ENCODE results near the gene COL18A1.

DNA sequence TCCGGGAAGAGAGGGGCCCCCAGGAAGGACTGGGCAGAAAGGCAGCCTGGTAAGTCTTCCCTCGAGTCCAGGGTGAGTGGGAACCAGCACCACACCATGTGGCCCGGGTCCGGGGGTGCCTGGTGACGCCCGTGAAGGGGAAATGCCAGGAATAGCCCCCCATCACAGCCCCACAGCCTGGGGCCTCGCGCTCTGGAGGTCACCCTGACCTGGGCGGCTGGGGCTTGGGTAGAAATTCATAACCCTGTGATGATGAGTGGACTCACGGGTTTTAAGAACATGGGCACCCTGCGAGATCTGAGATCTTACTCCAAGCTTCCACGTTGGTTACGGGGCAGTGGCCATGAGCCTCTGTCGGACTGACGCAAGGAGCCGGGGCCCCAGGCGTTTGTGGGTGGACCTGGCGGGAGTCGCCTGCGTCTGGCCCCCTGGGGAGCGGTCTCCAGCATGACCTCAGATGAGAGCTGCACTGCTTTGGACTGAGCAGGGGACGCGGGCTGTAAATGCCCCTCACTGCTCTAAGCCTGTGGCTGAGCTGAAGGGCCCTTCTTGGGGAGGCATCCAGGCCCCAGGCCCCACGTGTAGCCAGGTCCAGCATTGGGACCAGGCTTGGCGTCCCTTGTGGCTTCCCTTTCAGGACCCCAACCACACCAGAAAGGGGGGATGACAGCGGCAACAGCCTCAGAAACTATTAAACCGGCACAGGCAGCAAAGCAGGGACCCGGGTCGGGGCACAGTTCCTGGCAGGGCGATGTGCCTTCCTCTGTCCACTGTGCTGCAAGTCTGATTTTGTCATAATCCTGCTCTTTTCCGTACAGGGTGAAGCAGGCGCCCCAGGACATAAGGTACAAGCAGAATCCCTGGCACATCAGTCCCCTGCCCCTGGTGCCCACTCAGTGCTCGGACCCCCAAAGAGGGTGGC, 77.3 kb downstream of the COL18A1 start:
- no peak for TF ChIP-seq ZNF565 (CRISPR knock-in tag; conservative IDR thresholded peaks at IDR 0.05; ENCODE audit: low read depth)
- TF ChIP-seq, protein P1, sequence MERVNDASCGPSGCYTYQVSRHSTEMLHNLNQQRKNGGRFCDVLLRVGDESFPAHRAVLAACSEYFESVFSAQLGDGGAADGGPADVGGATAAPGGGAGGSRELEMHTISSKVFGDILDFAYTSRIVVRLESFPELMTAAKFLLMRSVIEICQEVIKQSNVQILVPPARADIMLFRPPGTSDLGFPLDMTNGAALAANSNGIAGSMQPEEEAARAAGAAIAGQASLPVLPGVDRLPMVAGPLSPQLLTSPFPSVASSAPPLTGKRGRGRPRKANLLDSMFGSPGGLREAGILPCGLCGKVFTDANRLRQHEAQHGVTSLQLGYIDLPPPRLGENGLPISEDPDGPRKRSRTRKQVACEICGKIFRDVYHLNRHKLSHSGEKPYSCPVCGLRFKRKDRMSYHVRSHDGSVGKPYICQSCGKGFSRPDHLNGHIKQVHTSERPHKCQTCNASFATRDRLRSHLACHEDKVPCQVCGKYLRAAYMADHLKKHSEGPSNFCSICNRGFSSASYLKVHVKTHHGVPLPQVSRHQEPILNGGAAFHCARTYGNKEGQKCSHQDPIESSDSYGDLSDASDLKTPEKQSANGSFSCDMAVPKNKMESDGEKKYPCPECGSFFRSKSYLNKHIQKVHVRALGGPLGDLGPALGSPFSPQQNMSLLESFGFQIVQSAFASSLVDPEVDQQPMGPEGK (CRISPR knock-in tag; IDR thresholded peaks at IDR 0.05; ENCODE audit: borderline replicate concordance), result no peak
